NCI-H82 treated with DMSO at 0.1 percent for 48 hours (cell line): ENCODE results near the gene GAB2.
"Not testable (repeated sequence)": the region's sequence is repeated elsewhere in the genome, so short reads cannot be mapped to it uniquely, and the experiment has no call there.

Experiments
- DNase-seq: peaks from one replicate; lab custom pipeline; 2025; ENCODE audit not compliant: unreplicated experiment; lab: John Stamatoyannopoulos, UW

Gene GAB2

DNA sequence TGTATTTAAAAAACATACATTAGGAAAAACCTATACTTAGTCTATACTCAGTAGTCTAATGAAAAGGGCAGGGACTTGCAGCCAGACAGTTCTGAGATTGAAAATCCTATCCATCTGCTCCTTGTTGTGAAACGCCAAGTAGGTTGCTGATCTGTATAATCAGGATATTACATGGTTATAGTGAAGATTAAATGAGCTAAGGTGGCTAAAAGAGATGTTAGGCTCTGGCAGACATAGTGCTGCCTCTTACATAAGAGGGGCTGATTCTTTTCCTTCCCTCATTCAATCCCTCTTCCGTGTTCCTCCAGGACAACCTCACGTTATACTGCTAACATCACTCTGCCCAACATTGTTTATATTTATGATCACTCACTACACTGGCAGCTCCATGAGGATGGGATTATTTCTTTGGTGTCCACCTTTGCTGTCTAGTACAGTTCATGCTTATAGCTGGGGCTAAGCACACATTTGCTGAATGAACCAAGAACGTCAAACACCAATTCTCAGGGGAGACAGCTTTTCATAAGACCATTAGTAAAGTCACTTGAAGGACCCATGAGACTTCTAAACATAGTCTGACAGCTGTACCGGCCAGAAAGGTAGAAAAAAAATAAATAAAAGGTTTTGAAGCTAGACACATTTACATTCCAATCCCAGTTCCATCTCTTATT lies 46.3 kb downstream of the GAB2 start:
- DNase-seq, result peak; percentile 78

DNA sequence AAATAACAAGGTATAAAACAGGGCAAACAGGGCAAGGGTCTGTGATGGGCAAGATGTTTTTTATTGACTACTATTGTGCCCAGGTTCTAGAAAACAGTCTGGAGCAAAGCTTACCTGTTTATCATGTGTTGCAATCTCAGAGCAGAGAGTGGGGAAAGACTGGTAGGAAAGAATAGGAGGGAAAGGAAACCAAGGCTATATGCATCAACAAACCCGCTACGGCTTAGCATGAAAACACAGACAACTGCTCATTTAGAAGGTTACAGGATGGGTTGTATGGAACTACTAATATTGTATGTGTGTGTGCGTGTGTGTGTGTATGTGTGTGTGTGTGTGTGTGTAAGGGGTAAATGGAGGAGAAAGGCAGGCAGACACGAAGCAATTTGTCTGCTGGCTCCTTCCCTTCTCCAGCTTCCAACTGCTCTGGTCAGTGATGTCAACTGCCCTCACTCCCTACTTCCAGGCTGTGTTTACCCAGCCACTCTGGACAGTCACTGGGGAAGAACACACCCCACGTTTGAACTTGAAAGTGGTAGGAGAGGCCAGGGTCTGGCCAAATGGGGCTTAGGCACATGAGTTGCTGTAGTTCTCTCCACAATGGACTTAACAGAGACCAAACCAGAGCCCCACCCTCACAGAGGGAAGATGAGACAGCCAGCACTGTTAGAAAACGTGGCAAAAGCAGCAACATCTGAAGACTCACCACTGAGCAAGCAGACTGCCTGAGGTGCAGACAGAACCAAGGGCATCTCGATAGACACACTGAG lies 47.0 kb downstream of the GAB2 start:
- peak; percentile 70 for DNase-seq

DNA sequence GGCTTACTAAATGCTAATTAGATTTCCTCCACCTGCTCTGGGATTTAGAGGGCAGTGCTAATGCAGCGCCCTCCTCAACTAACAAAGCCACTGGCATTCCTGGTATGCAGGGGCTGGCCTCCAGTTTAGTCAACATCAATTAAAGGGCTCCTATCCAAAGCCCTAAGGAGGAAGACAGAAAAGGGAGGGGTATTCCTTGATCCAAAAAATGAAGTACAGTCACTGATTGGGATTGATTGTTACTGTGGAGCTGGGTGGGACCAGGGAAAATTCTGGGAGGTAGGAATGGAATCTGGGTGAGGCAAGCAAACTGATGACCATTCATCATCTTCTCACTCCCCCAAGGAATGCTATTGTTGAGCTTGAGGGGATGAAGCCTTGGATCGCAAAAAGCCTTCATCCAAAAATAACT lies 52.2 kb downstream of the GAB2 start:
- DNase-seq, result peak; percentile 58

DNA sequence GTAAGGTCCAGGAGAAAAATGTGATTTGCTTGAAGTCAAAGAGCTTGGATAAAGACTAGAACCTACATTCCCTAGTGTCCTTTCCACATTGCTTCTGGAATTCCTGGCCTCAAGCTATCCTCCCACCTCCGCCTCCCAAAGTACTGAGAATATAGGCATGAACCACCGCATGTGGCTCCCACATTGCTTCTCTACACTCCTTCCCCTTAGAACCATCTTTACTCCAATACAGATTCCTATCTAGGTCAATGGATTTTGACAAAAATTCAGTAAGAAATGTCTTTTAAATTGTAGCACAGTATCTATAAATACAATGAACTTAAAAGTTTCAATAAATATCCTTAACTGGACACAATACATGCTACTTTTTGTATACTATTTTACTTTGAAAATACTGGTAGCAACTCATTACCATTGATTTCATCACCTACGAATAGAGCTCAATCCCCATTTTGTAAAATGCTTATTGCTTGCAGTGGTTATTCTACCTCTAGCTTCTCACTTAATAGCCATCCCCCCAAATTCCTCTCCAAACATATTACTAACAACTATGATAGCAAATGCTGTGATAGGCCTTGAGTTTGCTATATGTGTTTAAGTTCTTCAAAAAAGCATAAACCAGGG lies 53.4 kb downstream of the GAB2 start:
- no peak for DNase-seq

DNA sequence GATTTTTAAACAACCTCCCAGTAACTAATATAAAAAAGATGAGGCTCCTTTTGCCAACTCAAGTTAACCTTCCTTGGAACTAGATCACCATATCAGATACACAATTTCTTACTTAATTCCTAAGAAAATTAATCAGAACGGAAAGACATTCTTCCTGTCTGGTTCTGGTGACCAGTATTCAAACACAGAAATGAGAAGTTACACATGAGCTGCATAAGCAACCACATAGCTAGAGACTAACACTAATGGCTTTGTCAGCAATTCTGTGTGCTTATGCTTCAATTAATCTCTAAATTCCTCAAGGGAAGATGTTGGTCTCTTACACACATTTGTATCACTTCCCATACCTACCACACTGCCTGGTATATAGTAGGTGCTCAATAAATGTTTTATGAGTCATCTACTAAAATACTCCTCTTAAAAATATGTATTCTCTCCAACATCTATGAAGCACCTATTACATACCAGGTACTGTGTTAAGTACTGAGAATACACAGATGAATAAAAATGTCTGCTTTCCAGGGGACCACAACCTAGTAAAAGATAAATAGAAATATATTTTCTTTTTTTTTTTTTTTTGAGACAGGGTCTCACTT lies 54.5 kb downstream of the GAB2 start:
- DNase-seq, result no peak

DNA sequence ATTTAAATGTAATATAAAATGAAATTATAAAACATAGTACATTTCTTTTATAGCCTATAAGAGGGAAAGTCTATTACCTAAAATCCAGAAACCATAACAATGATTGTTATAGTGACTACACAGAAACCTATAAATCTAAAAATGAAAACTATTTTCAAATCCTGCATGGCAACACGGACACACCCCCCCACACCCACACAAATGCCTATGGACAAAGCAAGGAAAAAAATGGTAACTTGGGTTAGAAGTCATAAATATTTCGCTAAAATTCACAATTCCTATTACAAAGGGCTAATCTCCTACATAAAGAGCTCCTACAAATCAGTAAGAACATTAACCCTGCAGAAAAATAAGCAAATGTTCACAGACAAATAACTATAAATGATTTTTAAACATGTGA lies 56.4 kb downstream of the GAB2 start:
- DNase-seq, result no peak

DNA sequence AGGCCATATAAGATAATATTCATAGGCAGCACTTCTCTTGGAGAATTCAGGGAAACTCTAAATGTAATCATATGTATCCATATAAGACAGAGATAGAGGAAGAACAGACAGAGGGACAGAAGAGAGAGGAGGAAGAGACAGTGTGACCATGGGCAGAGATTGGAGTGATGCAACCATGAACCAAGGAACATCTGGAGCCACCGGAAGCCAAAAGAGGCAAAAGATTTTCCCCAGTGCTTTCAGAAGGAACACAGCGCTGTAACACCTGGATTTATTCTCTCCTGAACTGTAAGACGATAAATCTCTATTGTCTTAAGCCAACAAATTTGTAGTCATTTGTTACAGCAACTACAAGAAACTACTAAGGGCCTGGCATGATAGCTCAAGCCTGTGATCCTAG lies 57.7 kb downstream of the GAB2 start:
- DNase-seq, result no peak

DNA sequence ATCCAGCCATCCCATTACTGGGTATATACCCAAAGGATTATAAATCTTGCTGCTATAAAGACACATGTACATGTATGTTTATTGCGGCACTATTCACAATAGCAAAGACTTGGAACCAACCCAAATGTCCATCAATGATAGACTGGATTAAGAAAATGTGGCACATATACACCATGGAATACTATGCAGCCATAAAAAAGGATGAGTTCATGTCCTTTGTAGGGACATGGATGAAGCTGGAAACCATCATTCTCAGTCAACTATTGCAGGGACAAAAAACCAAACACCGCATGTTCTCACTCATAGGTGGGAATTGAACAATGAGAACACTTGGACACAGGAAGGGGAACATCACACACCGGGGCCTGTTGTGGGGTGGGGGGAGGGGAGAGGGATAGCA lies 59.7 kb downstream of the GAB2 start:
- DNase-seq, result not testable (repeated sequence)

DNA sequence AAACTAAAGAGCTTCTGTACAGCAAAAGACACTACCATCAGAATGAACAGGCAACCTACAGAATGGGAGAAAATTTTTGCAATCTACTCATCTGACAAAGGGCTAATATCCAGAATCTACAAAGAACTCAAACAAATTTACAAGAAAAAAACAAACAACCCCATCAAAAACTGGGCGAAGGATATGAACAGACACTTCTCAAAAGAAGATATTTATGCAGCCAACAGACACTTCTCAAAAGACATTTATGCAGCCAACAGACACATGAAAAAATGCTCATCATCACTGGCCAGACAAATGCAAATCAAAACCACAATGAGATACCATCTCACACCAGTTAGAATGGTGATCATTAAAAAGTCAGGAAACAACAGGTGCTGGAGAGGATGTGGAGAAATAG lies 60.2 kb downstream of the GAB2 start:
- not testable (repeated sequence) for DNase-seq

DNA sequence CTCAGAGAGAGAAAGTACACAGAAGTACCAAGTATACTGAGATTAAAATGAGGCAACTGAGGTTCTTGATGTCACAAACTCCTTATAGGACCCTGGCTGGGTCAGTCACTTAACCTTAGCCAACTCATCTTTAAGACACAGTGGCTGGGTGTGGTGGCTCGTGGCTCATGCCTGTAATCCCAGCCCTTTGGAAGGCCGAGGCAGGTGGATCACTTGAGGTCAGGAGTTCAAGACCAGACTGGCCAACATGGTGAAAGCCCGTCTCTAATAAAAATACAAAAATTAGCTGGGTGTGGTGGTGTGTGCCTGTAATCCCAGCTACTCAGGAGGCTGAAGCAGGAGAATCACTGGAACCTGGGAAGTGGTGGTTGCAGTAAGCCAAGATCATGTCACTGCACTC lies 61.9 kb downstream of the GAB2 start:
- DNase-seq, result not testable (repeated sequence)

DNA sequence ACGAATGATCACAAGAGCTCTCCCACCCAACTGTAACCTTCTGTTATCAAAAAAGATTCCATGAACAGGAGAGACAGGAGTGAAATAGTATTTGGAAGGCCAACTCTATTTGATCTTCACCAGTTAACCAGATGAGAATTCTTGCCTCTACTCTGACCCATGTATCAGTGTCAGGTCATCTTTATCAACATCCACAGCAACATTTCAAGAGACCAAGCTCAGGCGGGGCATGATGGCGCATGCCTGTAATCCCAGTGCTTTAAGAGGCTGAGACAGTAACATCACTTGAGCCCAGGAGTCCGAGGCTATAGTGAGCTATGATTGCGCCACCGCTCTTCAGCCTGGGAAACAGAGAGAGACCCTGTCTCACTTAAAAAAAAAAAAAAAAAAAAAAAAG lies 62.3 kb downstream of the GAB2 start:
- DNase-seq, result no peak

DNA sequence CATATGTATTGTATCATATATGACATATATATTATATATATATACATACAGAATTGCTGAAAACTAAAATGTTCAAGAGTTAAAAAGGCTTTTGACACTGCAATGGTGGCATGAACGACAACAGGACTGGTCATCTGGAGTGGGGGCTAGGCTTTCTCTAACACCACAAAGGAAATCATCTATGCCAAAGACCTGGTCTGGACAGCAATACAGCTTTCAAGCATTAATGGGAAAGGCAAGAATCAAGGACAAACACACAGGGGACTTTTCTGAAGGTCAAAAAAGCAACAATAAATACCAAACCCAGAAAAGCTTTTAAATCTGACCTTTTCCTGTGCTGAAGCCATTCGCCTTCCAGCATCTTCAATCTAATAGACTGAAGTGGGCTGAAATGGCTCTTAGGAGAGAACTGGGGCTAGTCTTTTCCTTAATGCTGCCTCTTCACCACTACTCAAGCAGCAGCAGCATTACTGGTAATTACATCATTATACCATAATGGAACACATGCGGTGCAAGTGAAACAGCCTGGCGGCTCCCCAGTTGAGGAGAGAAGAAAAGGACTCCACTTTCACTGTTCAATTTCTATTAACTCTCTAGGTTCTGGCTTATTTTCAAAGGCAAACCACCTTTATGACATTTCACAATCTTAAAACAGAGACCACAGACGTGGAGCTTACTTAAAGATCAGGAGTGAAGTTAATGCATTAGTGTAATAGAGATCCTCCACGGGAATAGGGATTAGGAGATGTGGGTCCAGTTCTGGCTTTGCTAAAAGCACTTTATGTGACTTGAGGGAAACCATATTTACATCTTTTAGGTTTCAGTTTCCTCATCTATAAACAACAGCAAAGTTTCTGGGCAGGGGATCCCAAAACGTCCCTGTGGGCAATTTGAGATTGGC lies 63.0 kb downstream of the GAB2 start:
- DNase-seq, result peak; percentile 43

DNA sequence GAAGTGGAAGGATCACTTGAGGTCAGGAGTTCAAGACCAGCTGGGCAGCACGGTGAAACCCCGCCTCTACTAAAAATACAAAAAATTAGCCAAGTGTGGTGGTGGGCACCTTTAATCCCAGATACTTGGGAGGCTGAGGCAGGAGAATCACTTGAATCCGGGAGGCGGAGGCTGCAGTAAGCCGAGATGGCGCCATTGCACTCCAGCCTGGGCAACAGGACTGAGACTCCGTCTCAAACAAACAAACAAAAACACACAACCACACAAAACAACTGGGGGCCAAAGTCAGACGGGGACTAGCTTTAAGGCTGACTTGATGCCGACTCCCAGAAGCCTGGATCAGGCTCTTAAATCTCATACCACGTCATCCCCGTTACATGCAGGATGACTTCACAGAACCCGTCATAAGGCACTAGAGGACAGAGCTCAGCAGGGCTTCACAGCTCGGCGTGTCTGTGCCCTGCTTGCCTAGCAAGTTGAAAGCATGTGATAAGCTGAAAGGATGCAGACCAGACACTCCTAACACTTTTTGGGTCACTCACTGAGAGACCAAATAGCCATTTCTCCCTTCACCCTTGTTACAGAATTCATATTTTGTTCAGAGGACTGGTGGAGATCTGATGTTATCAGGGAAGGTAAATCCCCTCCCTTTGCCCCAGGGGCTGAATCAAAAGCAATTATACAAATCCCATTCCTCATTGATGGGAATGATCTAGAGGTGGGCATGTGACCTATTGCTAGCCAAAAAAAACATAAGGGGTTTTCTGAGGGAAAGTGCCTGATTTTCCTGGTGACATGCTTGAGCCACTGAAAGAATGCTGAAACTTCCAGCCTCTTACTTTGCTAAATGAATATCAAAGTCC lies 65.4 kb downstream of the GAB2 start:
- DNase-seq, result no peak

DNA sequence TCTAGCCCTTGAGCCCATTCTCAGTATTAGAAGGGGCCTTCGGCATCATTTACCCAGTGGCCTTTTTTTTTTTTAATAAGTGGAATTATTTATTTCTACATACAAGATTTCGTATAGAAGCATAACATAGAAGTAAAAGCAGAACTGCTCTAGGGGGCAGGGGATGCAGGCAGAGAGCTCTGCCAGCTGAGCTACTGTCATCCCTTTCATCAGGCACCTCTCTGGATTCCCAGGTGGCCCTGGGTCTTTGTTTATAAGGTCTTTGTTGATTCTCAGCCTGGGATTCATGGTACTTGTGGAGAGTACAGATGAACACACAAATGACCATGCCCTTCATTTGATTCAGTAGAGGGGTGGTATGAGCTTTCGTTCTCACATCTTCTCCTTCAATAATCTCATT lies 66.4 kb downstream of the GAB2 start:
- DNase-seq, result no peak

DNA sequence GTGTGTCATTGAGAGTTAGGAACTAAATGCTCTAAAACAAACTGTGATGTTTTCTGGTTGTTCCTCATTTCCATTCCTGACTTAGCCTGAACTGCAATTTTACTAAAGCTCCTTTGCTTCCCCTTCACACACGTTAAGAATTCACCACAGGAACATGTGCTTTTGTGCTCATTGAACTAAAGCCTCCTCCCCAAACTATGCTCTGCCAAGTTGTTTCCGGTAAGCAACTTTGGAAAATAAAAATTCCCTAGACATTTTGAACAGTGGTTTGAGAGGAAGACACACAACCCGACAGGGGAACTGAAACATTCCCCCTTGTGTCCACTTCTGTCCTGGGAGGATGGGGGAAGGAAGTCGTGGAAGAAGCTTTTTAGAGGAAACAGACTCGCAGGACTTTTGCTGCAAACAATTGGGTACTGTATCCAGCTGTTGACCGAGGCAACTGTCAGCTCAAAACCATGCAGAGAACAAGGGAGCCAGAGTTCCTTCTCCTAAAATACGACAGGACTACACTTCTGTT lies 66.9 kb downstream of the GAB2 start:
- no peak for DNase-seq

DNA sequence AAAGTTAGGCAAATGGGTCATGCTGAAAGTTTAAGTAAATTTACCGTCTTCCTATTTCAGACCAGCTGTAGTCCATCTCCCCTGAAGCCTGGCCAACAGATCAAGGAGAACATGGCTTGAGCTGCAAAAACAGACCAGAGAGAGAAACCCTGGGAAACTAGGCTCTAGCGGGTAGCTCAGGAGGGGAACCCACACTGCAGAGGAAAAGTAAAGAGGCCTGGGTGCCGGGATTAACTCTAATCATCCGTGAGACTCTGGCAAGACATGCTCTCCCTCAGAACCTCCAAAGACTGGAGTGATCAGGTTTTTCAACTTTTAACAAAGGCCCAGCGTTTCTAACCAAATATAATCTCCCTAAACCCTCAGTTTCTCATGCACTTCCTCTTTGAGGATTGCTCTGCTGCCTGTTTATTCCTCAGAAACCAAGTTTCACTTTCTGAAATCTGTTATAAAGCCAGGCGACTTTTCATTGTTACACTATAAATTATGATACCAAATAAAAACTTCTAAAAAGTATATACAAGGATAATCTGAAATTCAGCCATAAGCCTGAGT lies 67.5 kb downstream of the GAB2 start:
- peak; percentile 16 for DNase-seq

DNA sequence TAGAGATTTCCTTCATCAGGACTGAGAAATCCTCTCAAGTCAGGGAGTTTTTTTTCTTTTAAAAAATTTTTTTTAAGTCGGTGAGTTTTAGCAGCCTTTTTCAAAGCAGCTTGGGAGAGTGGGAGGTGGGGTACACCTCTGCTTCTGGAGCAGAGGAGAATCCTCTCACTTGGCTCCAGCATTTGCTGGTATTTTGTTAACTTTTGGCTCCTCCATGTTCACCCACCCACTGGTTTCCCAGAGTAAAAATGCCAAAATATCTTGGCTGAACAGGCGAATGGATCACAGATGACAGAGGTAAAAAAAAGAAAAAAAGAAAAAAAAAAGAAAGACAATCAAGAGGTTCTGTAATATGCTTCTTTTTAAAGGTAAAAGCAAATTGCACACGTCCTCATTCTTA lies 68.0 kb downstream of the GAB2 start:
- no peak for DNase-seq

DNA sequence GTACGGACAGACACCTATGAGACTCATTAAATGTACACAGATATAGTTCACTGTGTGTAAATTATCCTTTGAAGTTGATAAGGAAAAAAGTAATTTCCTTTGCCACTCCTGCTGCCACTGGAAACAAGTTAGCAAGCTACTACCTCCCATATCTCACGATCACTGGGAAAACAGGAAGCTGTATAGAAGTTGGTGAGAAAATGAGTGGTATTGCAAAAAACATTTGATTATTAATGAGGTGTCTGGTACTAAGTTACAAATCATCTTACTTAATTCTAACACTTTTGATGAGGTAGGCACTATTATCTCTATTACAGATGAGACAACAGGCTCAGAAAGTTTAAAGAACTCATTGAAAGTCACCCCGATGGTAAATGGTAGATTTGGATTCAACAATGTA lies 68.5 kb downstream of the GAB2 start:
- DNase-seq, result no peak

DNA sequence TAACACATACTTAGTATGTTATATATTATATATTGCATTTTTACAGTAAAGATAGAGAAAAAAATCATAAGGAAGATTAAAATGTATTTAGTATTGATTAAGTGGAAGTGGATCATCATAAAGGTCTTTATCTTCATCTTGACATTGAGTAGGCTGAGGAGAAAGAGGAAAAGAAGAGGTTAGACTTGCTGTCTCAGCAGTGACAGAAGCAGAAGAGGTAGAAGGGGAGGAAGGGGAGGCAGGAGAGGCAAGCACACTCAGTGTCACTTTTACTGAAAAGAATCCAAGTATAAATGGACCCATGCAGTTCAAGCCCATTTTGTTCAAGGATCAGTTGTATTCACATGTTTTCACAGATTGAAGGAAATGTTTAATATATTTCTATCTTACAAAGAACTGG lies 69.7 kb downstream of the GAB2 start:
- DNase-seq, result no peak
